RWPE2 (cell line): Measurements from ENCODE around the gene RARB.

ENCODE experiments used
- ATAC-seq: fragments of 200-7000 bp; cut with Tn5 transposase; 3 replicates; pipeline ENCODE4 v1.9.1; 2021; ENCODE audit warnings: low read depth
- DNase-seq: peaks from one replicate; pipeline ENCODE4 v3.0.0-alpha.2; 2020; ENCODE audit warnings: low spot score
- H3K27ac ChIP-seq: fragments of 450-650 bp; 2 replicates; pipeline ENCODE4 v1.5.1; 2017; ENCODE audit warnings: mild to moderate bottlenecking; ENCODE audit not compliant: poor library complexity, severe bottlenecking
- H3K27me3 ChIP-seq: fragments of 250-450 bp; sonication (Bioruptor Pico); 2 replicates; pipeline ENCODE4 v1.5.1; 2021; ENCODE audit warnings: mild to moderate bottlenecking, moderate library complexity; ENCODE audit not compliant: insufficient read depth, poor library complexity, severe bottlenecking
- H3K36me3 ChIP-seq: fragments of 250-450 bp; sonication (Bioruptor Pico); 2 replicates; pipeline ENCODE4 v1.5.1; 2020; ENCODE audit warnings: low read depth, mild to moderate bottlenecking, moderate library complexity
- H3K4me1 ChIP-seq: fragments of 250-450 bp; sonication (Bioruptor Pico); 2 replicates; pipeline ENCODE4 v1.5.1; 2021; ENCODE audit warnings: mild to moderate bottlenecking, moderate library complexity; ENCODE audit not compliant: insufficient read depth, poor library complexity, severe bottlenecking
- H3K4me3 ChIP-seq: fragments of 250-450 bp; sonication (Bioruptor Pico); 2 replicates; pipeline ENCODE4 v1.5.1; 2021; ENCODE audit warnings: mild to moderate bottlenecking, moderate library complexity; ENCODE audit not compliant: severe bottlenecking
- H3K9me3 ChIP-seq: fragments of 250-450 bp; sonication (Bioruptor Pico); 2 replicates; pipeline ENCODE4 v1.5.1; 2021; ENCODE audit warnings: mild to moderate bottlenecking, moderate library complexity; ENCODE audit not compliant: severe bottlenecking
- TF ChIP-seq, protein P1 (sequence below): fragments of 450-650 bp; IDR thresholded peaks from one replicate; pipeline ENCODE4 v1.5.1; 2017; ENCODE audit warnings: mild to moderate bottlenecking, moderate library complexity; ENCODE audit not compliant: poor library complexity, severe bottlenecking

Gene RARB

GRCh38 chr3:25405335-25405734, 22.7 kb upstream of the RARB start:
- Histone ChIP-seq H3K4me1 (no peaks in the 10 kb centered on the region), H3K4me3 (no peak overlapping the region), H3K27me3 (no peaks in the 10 kb centered on the region), H3K9me3 (no peaks in the 10 kb centered on the region), H3K27ac (no peak overlapping the region), H3K36me3 (no peaks in the 10 kb centered on the region)
- ATAC-seq, result no peak
- TF ChIP-seq, protein P1, sequence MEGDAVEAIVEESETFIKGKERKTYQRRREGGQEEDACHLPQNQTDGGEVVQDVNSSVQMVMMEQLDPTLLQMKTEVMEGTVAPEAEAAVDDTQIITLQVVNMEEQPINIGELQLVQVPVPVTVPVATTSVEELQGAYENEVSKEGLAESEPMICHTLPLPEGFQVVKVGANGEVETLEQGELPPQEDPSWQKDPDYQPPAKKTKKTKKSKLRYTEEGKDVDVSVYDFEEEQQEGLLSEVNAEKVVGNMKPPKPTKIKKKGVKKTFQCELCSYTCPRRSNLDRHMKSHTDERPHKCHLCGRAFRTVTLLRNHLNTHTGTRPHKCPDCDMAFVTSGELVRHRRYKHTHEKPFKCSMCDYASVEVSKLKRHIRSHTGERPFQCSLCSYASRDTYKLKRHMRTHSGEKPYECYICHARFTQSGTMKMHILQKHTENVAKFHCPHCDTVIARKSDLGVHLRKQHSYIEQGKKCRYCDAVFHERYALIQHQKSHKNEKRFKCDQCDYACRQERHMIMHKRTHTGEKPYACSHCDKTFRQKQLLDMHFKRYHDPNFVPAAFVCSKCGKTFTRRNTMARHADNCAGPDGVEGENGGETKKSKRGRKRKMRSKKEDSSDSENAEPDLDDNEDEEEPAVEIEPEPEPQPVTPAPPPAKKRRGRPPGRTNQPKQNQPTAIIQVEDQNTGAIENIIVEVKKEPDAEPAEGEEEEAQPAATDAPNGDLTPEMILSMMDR, result no peak
- DNase-seq, result no peak

DNA sequence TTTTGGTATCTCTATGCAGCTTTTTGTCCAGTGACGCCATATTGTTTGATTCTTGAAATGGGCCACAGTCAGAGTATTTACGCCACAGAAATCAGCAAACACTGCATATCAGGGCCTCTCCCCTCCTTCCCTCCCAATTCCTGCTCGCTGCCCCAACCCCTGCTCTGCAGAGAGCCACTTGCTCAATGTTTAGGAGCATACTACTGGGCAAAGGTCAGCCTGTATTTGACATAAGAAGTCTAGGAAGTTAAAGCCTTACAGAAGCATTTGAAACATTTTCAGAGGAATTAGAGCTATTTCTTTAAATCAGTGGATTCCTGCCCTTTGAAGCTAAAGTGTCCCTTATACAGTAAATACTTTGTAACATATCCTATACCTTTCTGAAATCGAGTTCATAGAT, 17.4 kb upstream of the RARB start:
- H3K4me1 ChIP-seq, result no peaks in the 10 kb centered on the region
- no peak overlapping the region for H3K27ac ChIP-seq
- ATAC-seq (no peak), DNase-seq (no peak)
- H3K9me3 ChIP-seq, result no peaks in the 10 kb centered on the region
- no peaks in the 10 kb centered on the region for H3K27me3 ChIP-seq
- TF ChIP-seq, protein P1, result no peak
- H3K4me3 ChIP-seq, result no peak overlapping the region
- H3K36me3 ChIP-seq, result no peaks in the 10 kb centered on the region

GRCh38 chr3:25412269-25412668, 15.8 kb upstream of the RARB start:
- TF ChIP-seq, protein P1, result no peak
- DNase-seq (no peak), ATAC-seq (no peak)
- Histone ChIP-seq H3K4me1 (no peaks in the 10 kb centered on the region), H3K4me3 (no peak overlapping the region), H3K9me3 (no peaks in the 10 kb centered on the region), H3K27ac (no peak overlapping the region), H3K27me3 (no peaks in the 10 kb centered on the region), H3K36me3 (no peaks in the 10 kb centered on the region)

GRCh38 chr3:25416176-25416575, 11.9 kb upstream of the RARB start:
- ATAC-seq (no peak), DNase-seq (no peak)
- TF ChIP-seq, protein P1, result no peak
- H3K27me3 ChIP-seq, result no peaks in the 10 kb centered on the region
- no peaks in the 10 kb centered on the region for H3K36me3 ChIP-seq
- peaks cover 3% of the 10 kb centered on the region for H3K4me1 ChIP-seq
- no peaks in the 10 kb centered on the region for H3K9me3 ChIP-seq
- H3K4me3 ChIP-seq, result no peak overlapping the region
- H3K27ac ChIP-seq, result no peak overlapping the region

GRCh38 chr3:25418596-25418995, 9.5 kb upstream of the RARB start:
- no peak for ATAC-seq
- no peak overlapping the region for H3K27ac ChIP-seq

More at GRCh38 chr3:25418596-25418995, 9.5 kb upstream of the RARB start:
- Histone ChIP-seq H3K36me3 (no peaks in the 10 kb centered on the region), H3K27me3 (no peaks in the 10 kb centered on the region), H3K9me3 (no peaks in the 10 kb centered on the region), H3K4me1 (peaks cover 5% of the 10 kb centered on the region), H3K4me3 (no peak overlapping the region)
- DNase-seq, result no peak
- TF ChIP-seq, protein P1, result no peak
